HEK293 (cell line): ENCODE results near the gene TASP1.

Experiments used
- CTCF ChIA-PET: fragments of 350-600 bp; formaldehyde crosslinking; extraction: SDS; loops from one replicate; lab custom pipeline; 2021; ENCODE audit warnings: antibody characterized with exemption; lab: Yijun Ruan, JAX
- POLR2A ChIA-PET: fragments of 300-600 bp; formaldehyde crosslinking; extraction: SDS; loops from one replicate; lab custom pipeline; 2020; ENCODE audit warnings: antibody characterized with exemption, inconsistent platforms; lab: Yijun Ruan, JAX
- H3K27ac ChIP-seq: fragments of 200-500 bp; sonication (Bioruptor generic); 2 replicates; pipeline ENCODE4 v1.5.1; 2014; ENCODE audit warnings: low read depth, low read length, control low read depth, inconsistent platforms; ENCODE audit errors: extremely low read depth
- H3K36me3 ChIP-seq, 2 experiments: fragments of 200-500 bp in 1 of 2; sonication (Bioruptor generic) in 1 of 2; 1 replicate in 1 of 2; 2 replicates in 1 of 2; pipeline ENCODE4 v1.5.1; 2014 to 2017; ENCODE audit warnings: inconsistent platforms in 2 of 2, low read length in 2 of 2; ENCODE audit not compliant: control insufficient read depth in 2 of 2, insufficient read depth in 1 of 2
- H3K4me1 ChIP-seq: fragments of 200-500 bp; sonication (Bioruptor generic); 2 replicates; pipeline ENCODE4 v1.5.1; 2014; ENCODE audit warnings: mild to moderate bottlenecking, low read length, inconsistent platforms; ENCODE audit not compliant: control insufficient read depth, insufficient read depth
- H3K4me3 ChIP-seq: 2 replicates; pipeline ENCODE4 v1.5.1; 2011; ENCODE audit warnings: low read depth, mild to moderate bottlenecking, control low read depth, low read length, moderate library complexity
- H3K9me3 ChIP-seq: fragments of 200-500 bp; sonication (Bioruptor generic); 2 replicates; pipeline ENCODE4 v1.5.1; 2014; ENCODE audit warnings: low read depth, low read length, inconsistent platforms; ENCODE audit not compliant: control insufficient read depth, insufficient read depth
- FEZF1 ChIP-seq: fragments of 450-650 bp; formaldehyde crosslinking; IDR thresholded peaks from 2 replicates; pipeline ENCODE4 v1.5.1; 2016; ENCODE audit warnings: missing biosample characterization, missing genetic modification characterization
- INSM2 ChIP-seq: fragments of 450-650 bp; formaldehyde crosslinking; IDR thresholded peaks from 2 replicates; pipeline ENCODE4 v1.5.1; 2016; ENCODE audit warnings: missing biosample characterization, missing genetic modification characterization
- KLF10 ChIP-seq: fragments of 450-650 bp; IDR thresholded peaks from 2 replicates; pipeline ENCODE4 v1.5.1; 2018; ENCODE audit warnings: missing biosample characterization, mild to moderate bottlenecking, missing genetic modification characterization
- OSR2 ChIP-seq: fragments of 450-650 bp; formaldehyde crosslinking; IDR thresholded peaks from 2 replicates; pipeline ENCODE4 v1.5.1; 2016; ENCODE audit warnings: missing biosample characterization, missing genetic modification characterization
- ZBTB1 ChIP-seq: fragments of 450-650 bp; formaldehyde crosslinking; IDR thresholded peaks from 2 replicates; pipeline ENCODE4 v1.5.1; 2016; ENCODE audit warnings: missing biosample characterization, missing genetic modification characterization
- ZBTB49 ChIP-seq: fragments of 450-650 bp; formaldehyde crosslinking; IDR thresholded peaks from 2 replicates; pipeline ENCODE4 v1.5.1; 2016; ENCODE audit warnings: missing biosample characterization, missing genetic modification characterization, low read depth
- ZEB2 ChIP-seq: fragments of 450-650 bp; formaldehyde crosslinking; IDR thresholded peaks from 2 replicates; pipeline ENCODE4 v1.5.1; 2016; ENCODE audit warnings: missing biosample characterization, missing genetic modification characterization
- ZNF133 ChIP-seq: fragments of 450-650 bp; formaldehyde crosslinking; IDR thresholded peaks from 2 replicates; pipeline ENCODE4 v1.5.1; 2016; ENCODE audit warnings: missing biosample characterization, missing genetic modification characterization
- ZNF211 ChIP-seq: fragments of 450-650 bp; formaldehyde crosslinking; IDR thresholded peaks from 2 replicates; pipeline ENCODE4 v1.5.1; 2016; ENCODE audit warnings: low read depth, missing biosample characterization, missing genetic modification characterization
- ZNF24 ChIP-seq: fragments of 450-650 bp; formaldehyde crosslinking; IDR thresholded peaks from 2 replicates; pipeline ENCODE4 v1.5.1; 2016; ENCODE audit warnings: missing biosample characterization, missing genetic modification characterization
- ZNF302 ChIP-seq: fragments of 450-650 bp; formaldehyde crosslinking; IDR thresholded peaks from 2 replicates; pipeline ENCODE4 v1.5.1; 2016; ENCODE audit warnings: missing biosample characterization, missing genetic modification characterization, low read depth
- ZNF391 ChIP-seq: fragments of 450-650 bp; formaldehyde crosslinking; IDR thresholded peaks from 2 replicates; pipeline ENCODE4 v1.5.1; 2016; ENCODE audit warnings: low read depth, missing biosample characterization, missing genetic modification characterization, borderline replicate concordance
- ZNF501 ChIP-seq: fragments of 450-650 bp; formaldehyde crosslinking; IDR thresholded peaks from 2 replicates; pipeline ENCODE4 v1.5.1; 2016; ENCODE audit warnings: missing biosample characterization, missing genetic modification characterization
- ZNF621 ChIP-seq: fragments of 450-650 bp; formaldehyde crosslinking; IDR thresholded peaks from 2 replicates; pipeline ENCODE4 v1.5.1; 2017; ENCODE audit warnings: missing biosample characterization, missing genetic modification characterization
- ZNF660 ChIP-seq: fragments of 450-650 bp; IDR thresholded peaks from 2 replicates; pipeline ENCODE4 v1.5.1; 2018; ENCODE audit warnings: missing biosample characterization, mild to moderate bottlenecking, missing genetic modification characterization
- ZNF785 ChIP-seq: fragments of 450-650 bp; formaldehyde crosslinking; IDR thresholded peaks from 2 replicates; pipeline ENCODE4 v1.5.1; 2016; ENCODE audit warnings: missing biosample characterization, missing genetic modification characterization
- ZNF791 ChIP-seq: fragments of 450-650 bp; formaldehyde crosslinking; IDR thresholded peaks from 2 replicates; pipeline ENCODE4 v1.5.1; 2016; ENCODE audit warnings: missing biosample characterization, missing genetic modification characterization
- TF ChIP-seq, protein P1 (sequence below): fragments of 450-650 bp; formaldehyde crosslinking; IDR thresholded peaks from 2 replicates; pipeline ENCODE4 v1.5.0; 2017; ENCODE audit warnings: missing biosample characterization, missing genetic modification characterization, borderline replicate concordance
- TF ChIP-seq, protein P2 (sequence below): fragments of 450-650 bp; formaldehyde crosslinking; IDR thresholded peaks from 2 replicates; pipeline ENCODE4 v1.5.1; 2017; ENCODE audit warnings: missing biosample characterization, missing genetic modification characterization

TASP1 gene

GRCh38 chr20:13402986-13403385 lies 235.7 kb downstream of the TASP1 start (continued):
- no peak for TF ChIP-seq ZBTB49 (tag by site-specific recombination)

DNA sequence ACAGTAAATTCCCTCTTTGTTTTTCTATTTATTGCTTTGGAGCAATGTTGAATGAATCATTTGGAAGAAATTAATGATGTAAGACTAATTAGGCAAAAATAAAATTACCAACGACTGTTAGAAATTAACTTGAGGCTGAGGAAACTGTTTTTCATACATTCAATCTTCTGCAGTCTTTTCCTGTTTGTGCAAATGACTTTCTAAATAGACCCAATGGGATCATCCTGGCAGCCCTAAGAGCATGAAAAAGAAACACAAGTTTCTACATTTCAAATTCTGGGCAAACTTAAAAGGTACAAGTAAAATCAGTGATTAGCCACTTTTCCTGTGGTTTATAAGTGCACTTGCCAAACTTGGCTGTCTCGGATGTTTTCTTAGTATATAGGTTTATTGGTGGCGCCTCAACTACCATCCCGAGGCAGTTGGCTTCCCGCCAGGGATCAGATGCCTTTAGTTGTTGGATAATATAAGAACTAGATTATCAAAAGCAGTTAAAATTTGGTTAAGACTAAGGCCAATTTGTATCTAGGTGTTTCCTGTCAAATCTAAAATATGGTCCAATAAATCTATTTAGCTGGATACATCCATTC lies 236.5 kb downstream of the TASP1 start:
- Histone ChIP-seq H3K4me3 (no peak overlapping the region), H3K27ac (no peak overlapping the region), H3K4me1 (0 out of 2 replicates have a peak, but pooled peaks cover 3% of the 10 kb centered on the region), H3K9me3 (no peaks in the 10 kb centered on the region), H3K36me3 (no peaks in the 10 kb centered on the region)
- TF ChIP-seq FEZF1 (tag by site-specific recombination) (peak; percentile 33; the same call in 1 of the 2 replicates), ZNF211 (tag by site-specific recombination) (no peak)
- ChIA-PET CTCF (no interaction called here), POLR2A (no interaction called here)

DNA sequence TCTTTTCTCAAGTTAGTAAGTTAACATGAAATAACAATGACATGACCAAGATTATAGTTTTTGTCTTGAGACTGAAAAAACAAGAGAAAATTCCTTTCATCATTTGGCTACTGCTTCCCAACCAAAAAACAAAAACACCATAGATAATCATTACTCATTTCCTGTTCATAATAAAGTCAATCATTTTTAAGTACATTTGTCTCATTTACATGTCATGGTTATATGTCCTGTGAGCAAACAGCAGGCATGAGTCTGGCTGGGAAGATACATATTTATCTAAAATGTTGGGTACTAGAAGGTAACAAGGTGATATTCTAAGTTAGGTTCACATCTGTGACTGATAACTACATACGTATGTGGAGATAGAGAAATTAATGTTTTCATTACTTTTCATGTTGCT lies 237.1 kb downstream of the TASP1 start:
- CTCF ChIA-PET = no interaction called here
- 0 out of 2 replicates have a peak, but pooled peaks cover 3% of the 10 kb centered on the region for H3K4me1 ChIP-seq
- POLR2A ChIA-PET = no interaction called here
- no peak overlapping the region for H3K27ac ChIP-seq
- TF ChIP-seq OSR2 (tag by site-specific recombination) (no peak), ZNF24 (no peak), ZNF621 (no peak), ZNF133 (tag by site-specific recombination) (no peak), ZNF302 (tag by site-specific recombination) (no peak), ZNF785 (no peak), ZNF391 (tag by site-specific recombination) (no peak), ZNF501 (no peak), INSM2 (tag by site-specific recombination) (no peak), ZEB2 (tag by site-specific recombination) (no peak), ZNF791 (tag by site-specific recombination) (no peak), ZNF660 (no peak), KLF10 (tag by site-specific recombination) (no peak), ZBTB1 (no peak)
- TF ChIP-seq, protein P1, sequence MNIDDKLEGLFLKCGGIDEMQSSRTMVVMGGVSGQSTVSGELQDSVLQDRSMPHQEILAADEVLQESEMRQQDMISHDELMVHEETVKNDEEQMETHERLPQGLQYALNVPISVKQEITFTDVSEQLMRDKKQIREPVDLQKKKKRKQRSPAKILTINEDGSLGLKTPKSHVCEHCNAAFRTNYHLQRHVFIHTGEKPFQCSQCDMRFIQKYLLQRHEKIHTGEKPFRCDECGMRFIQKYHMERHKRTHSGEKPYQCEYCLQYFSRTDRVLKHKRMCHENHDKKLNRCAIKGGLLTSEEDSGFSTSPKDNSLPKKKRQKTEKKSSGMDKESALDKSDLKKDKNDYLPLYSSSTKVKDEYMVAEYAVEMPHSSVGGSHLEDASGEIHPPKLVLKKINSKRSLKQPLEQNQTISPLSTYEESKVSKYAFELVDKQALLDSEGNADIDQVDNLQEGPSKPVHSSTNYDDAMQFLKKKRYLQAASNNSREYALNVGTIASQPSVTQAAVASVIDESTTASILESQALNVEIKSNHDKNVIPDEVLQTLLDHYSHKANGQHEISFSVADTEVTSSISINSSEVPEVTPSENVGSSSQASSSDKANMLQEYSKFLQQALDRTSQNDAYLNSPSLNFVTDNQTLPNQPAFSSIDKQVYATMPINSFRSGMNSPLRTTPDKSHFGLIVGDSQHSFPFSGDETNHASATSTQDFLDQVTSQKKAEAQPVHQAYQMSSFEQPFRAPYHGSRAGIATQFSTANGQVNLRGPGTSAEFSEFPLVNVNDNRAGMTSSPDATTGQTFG (tag by site-specific recombination) = no peak
- TF ChIP-seq, protein P2, sequence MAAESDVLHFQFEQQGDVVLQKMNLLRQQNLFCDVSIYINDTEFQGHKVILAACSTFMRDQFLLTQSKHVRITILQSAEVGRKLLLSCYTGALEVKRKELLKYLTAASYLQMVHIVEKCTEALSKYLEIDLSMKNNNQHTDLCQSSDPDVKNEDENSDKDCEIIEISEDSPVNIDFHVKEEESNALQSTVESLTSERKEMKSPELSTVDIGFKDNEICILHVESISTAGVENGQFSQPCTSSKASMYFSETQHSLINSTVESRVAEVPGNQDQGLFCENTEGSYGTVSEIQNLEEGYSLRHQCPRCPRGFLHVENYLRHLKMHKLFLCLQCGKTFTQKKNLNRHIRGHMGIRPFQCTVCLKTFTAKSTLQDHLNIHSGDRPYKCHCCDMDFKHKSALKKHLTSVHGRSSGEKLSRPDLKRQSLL = no peak
- H3K4me3 ChIP-seq = no peak overlapping the region
- no peaks in the 10 kb centered on the region for H3K36me3 ChIP-seq
- H3K9me3 ChIP-seq = no peaks in the 10 kb centered on the region
